ENCODE measurements around the gene ADAMTS17. TPM values are rescaled to one million over a fixed set of nuclear protein-coding genes. Genes with fewer than 3 reads are reported as not detected.

ADAMTS17 gene
- total and polyA plus RNA-seq, 4 experiments from 2014 or later: 2.1 to 6.2 (median 4.8) TPM

DNA sequence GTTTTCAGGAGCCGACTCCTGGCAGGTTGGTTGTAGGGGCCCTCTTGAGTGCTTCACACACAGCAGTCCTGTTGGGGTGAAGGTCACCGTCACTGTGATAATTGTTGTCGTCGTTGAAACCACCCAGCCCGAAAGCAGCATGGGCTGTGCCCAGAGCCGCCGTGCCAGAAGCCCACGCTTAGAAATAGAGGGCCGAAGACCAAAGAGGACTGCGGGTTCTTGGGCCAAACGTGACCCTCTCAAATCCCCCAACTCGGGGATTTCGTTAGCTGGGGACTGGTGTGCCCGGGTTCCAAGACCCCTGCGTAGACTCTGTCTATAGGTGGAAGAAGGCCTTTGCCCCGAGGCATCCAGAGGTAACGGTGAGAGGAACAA lies 7.5 kb upstream of the ADAMTS17 start:
- ChIA-PET CTCF (ENCODE audit: partially characterized antibody) (interaction anchor here (1.0 to 7.7 kb wide), 43 partner anchors 10 to 1077 kb away, joined by 3 to 214 read pairs (median 5); partner anchors contain the start of genes ADAMTS17, ASB7 and LINS1), POLR2A (ENCODE audit: partially characterized antibody) (interaction anchor here (0.9 to 3.1 kb wide), 11 partner anchors 9 to 1098 kb away, joined by 3 to 29 read pairs (median 4); partner anchors contain the start of genes ADAMTS17, ASB7, LINS1 and LRRC28)
- Mint-ChIP-seq H3K36me3 (peaks cover 0 to 4% of the 10 kb centered on the region in 2 donors), H3K27me3 (peaks cover 10 to 19% of the 10 kb centered on the region in 2 donors), H3K27ac (peak overlapping the region in 3 of 7 donors; percentile 81 to 96 (median 86)), H3K4me1 (peaks cover 6 to 18% (median 10%) of the 10 kb centered on the region in 4 donors), H3K9me3 (no peaks in the 10 kb centered on the region), H3K4me3 (peak overlapping the region; percentile 24 to 97 (median 96))
- no peak overlapping the region for H3K27ac ChIP-seq (ENCODE audit: low read depth, low read length)
- H3K9me3 ChIP-seq (ENCODE audit: control insufficient read depth in 1 of 2, low read length in 2 of 2): no peaks in the 10 kb centered on the region
- H3K27me3 ChIP-seq (ENCODE audit: insufficient read depth, low read length): peaks cover 7% of the 10 kb centered on the region
- intact Hi-C loops (cut with micrococcal nuclease): no loop called here
- peaks cover 5% of the 10 kb centered on the region for H3K4me1 ChIP-seq (ENCODE audit: insufficient read depth, low read length)
- H3K36me3 ChIP-seq (ENCODE audit: insufficient read depth, low read length): no peaks in the 10 kb centered on the region
- DNase-seq: no peak
- H3K4me3 ChIP-seq (ENCODE audit: low read length in 2 of 2): peak overlapping the region in 1 of 2 donors; percentile 98

DNA sequence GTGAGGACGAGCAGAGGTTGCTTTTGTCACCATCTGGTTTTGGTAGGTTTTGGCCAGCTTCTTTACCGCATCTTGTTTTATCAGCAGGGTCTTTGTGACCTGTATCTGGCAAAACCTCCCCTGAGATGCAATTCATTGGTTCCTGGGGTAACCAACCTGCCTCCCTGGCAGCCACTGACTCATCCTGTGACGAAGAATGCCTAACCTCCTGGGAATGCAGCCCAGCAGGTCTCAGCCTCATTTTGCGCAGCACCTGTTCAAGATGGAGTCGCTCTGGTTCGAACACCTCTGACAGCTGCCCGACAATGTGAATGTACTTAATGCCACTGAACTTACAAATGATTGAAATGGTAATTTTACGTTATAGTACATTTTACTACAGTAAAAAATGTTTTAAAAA lies 6.8 kb upstream of the ADAMTS17 start:
- intact Hi-C loops (cut with micrococcal nuclease): no loop called here
- H3K36me3 Mint-ChIP-seq: peaks cover 0 to 4% of the 10 kb centered on the region in 2 donors

GRCh38 chr15:100346866-100347512 lies 5.2 kb upstream of the ADAMTS17 start:
- no peak for DNase-seq
- Histone ChIP-seq H3K9me3 (ENCODE audit: control insufficient read depth in 1 of 2, low read length in 2 of 2) (no peaks in the 10 kb centered on the region), H3K27ac (ENCODE audit: low read depth, low read length) (no peak overlapping the region), H3K4me3 (ENCODE audit: low read length in 2 of 2) (no peak overlapping the region), H3K4me1 (ENCODE audit: insufficient read depth, low read length) (peaks cover 11% of the 10 kb centered on the region), H3K36me3 (ENCODE audit: insufficient read depth, low read length) (no peaks in the 10 kb centered on the region), H3K27me3 (ENCODE audit: insufficient read depth, low read length) (no peaks in the 10 kb centered on the region)
- Mint-ChIP-seq H3K4me1 (peaks cover 8 to 18% (median 13%) of the 10 kb centered on the region in 4 donors), H3K27me3 (peaks cover 4 to 6% of the 10 kb centered on the region in 2 donors), H3K36me3 (peaks cover 0 to 4% of the 10 kb centered on the region in 2 donors), H3K4me3 (no peak overlapping the region), H3K27ac (no peak overlapping the region), H3K9me3 (no peaks in the 10 kb centered on the region)
- POLR2A ChIA-PET (ENCODE audit: partially characterized antibody): no interaction called here
- intact Hi-C loops (cut with micrococcal nuclease): no loop called here
- CTCF ChIA-PET (ENCODE audit: partially characterized antibody): interaction anchor here (1.5 to 7.7 kb wide), 5 partner anchors 9 to 421 kb away, joined by 5 to 214 read pairs (median 8); partner anchors contain the start of gene ADAMTS17

More for the DNA sequence above, 6.8 kb upstream of the ADAMTS17 start:
- peaks cover 4% of the 10 kb centered on the region for H3K27me3 ChIP-seq (ENCODE audit: insufficient read depth, low read length)
- Mint-ChIP-seq H3K9me3 (no peaks in the 10 kb centered on the region), H3K4me3 (peak overlapping the region in 4 of 8 donors; percentile 34 to 56 (median 41)), H3K27ac (peak overlapping the region in 1 of 7 donors; percentile 17), H3K27me3 (peaks cover 6 to 12% of the 10 kb centered on the region in 2 donors), H3K4me1 (peaks cover 6 to 18% (median 10%) of the 10 kb centered on the region in 4 donors)
- H3K4me1 ChIP-seq (ENCODE audit: insufficient read depth, low read length): peaks cover 5% of the 10 kb centered on the region
- ChIA-PET CTCF (ENCODE audit: partially characterized antibody) (interaction anchor here (1.1 to 7.7 kb wide), 12 partner anchors 11 to 522 kb away, joined by 3 to 214 read pairs (median 27); partner anchors contain the start of genes ADAMTS17, ASB7 and LINS1), POLR2A (ENCODE audit: partially characterized antibody) (interaction anchor here (1.4 to 3.1 kb wide), 2 partner anchors 254 to 423 kb away, joined by 3 to 18 read pairs; partner anchors contain the start of genes ASB7 and LINS1)
- no peak overlapping the region for H3K4me3 ChIP-seq (ENCODE audit: low read length in 2 of 2)
- no peaks in the 10 kb centered on the region for H3K9me3 ChIP-seq (ENCODE audit: control insufficient read depth in 1 of 2, low read length in 2 of 2)
- no peaks in the 10 kb centered on the region for H3K36me3 ChIP-seq (ENCODE audit: insufficient read depth, low read length)
- no peak for DNase-seq
- H3K27ac ChIP-seq (ENCODE audit: low read depth, low read length): no peak overlapping the region

- Mint-ChIP-seq H3K4me1 (peaks cover 6 to 17% (median 12%) of the 10 kb centered on the region in 4 donors), H3K36me3 (peaks cover 0 to 4% of the 10 kb centered on the region in 2 donors), H3K9me3 (no peaks in the 10 kb centered on the region), H3K27ac (peak overlapping the region in 1 of 7 donors; percentile 25), H3K27me3 (peaks cover 0 to 3% of the 10 kb centered on the region in 2 donors), H3K4me3 (no peak overlapping the region)
- intact Hi-C loops (cut with micrococcal nuclease): no loop called here
- POLR2A ChIA-PET (ENCODE audit: partially characterized antibody): no interaction called here
- Histone ChIP-seq H3K27ac (ENCODE audit: low read depth, low read length) (no peak overlapping the region), H3K9me3 (ENCODE audit: control insufficient read depth in 1 of 2, low read length in 2 of 2) (no peaks in the 10 kb centered on the region), H3K4me3 (ENCODE audit: low read length in 2 of 2) (no peak overlapping the region), H3K4me1 (ENCODE audit: insufficient read depth, low read length) (peaks cover 14% of the 10 kb centered on the region), H3K36me3 (ENCODE audit: insufficient read depth, low read length) (no peaks in the 10 kb centered on the region), H3K27me3 (ENCODE audit: insufficient read depth, low read length) (no peaks in the 10 kb centered on the region)
- CTCF ChIA-PET (ENCODE audit: partially characterized antibody): interaction anchor here (1.0 to 7.7 kb wide), 4 partner anchors 8 to 227 kb away, joined by 3 to 214 read pairs (median 5); no protein-coding TSS in a partner anchor
- no peak for DNase-seq
Observed at GRCh38 chr15:100345438-100345837, 3.7 kb upstream of the ADAMTS17 start.

DNA sequence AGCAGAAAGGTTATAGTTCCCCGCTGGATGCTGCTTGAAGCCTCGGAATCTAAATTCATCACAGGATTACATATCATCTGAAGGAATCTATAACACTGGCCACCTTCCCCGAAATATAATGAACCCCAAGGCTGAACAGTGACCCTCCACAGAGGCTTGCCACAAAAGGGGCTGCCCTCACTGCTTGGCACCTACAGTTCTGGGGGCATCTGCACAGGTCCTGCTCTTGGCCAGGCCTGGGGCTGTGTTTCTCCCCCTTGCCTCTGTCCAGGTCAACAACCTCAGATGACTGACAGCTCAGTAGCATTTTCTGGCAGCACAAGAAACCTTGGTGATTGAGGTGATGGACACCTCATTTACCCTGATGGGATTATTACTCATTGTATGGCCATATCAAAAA lies 1.5 kb upstream of the ADAMTS17 start:
- no peak for DNase-seq
- Mint-ChIP-seq H3K36me3 (peaks cover 0 to 5% of the 10 kb centered on the region in 2 donors), H3K9me3 (no peaks in the 10 kb centered on the region), H3K27ac (peak overlapping the region in 1 of 7 donors; percentile 46), H3K4me1 (peaks cover 13 to 29% (median 15%) of the 10 kb centered on the region in 4 donors), H3K27me3 (no peaks in the 10 kb centered on the region), H3K4me3 (peak overlapping the region in 1 of 8 donors; percentile 26)
- POLR2A ChIA-PET (ENCODE audit: partially characterized antibody): no interaction called here
- no peaks in the 10 kb centered on the region for H3K27me3 ChIP-seq (ENCODE audit: insufficient read depth, low read length)
- H3K9me3 ChIP-seq (ENCODE audit: control insufficient read depth in 1 of 2, low read length in 2 of 2): no peaks in the 10 kb centered on the region
- no peaks in the 10 kb centered on the region for H3K36me3 ChIP-seq (ENCODE audit: insufficient read depth, low read length)
- peaks cover 22% of the 10 kb centered on the region for H3K4me1 ChIP-seq (ENCODE audit: insufficient read depth, low read length)
- intact Hi-C loops (cut with micrococcal nuclease): loop anchor here (2.0 to 5.0 kb wide), 2 partner anchors 230 to 776 kb away; partner anchors contain the start of gene MEF2A
- CTCF ChIA-PET (ENCODE audit: partially characterized antibody): interaction anchor here (1.6 to 10.3 kb wide), 2 partner anchors 6 to 418 kb away, joined by 11 to 151 read pairs; no protein-coding TSS in a partner anchor
- H3K27ac ChIP-seq (ENCODE audit: low read depth, low read length): no peak overlapping the region
- H3K4me3 ChIP-seq (ENCODE audit: low read length in 2 of 2): no peak overlapping the region

- no peaks in the 10 kb centered on the region for H3K9me3 Mint-ChIP-seq
- peak overlapping the region in 1 of 7 donors; percentile 70 for H3K27ac Mint-ChIP-seq
- DNase-seq: peak in 4 of 5 donors; percentile 42 to 54 (median 52)
- intact Hi-C loops (cut with micrococcal nuclease): loop anchor here (5.0 kb wide), 1 partner anchor 774 kb away; the partner anchor contains the start of gene MEF2A
- no peaks in the 10 kb centered on the region for H3K27me3 Mint-ChIP-seq
- H3K4me3 ChIP-seq (ENCODE audit: low read length in 2 of 2): peak overlapping the region in 1 of 2 donors; percentile 79
- H3K4me1 ChIP-seq (ENCODE audit: insufficient read depth, low read length): peaks cover 22% of the 10 kb centered on the region
- H3K27me3 ChIP-seq (ENCODE audit: insufficient read depth, low read length): no peaks in the 10 kb centered on the region
- H3K4me3 Mint-ChIP-seq: peak overlapping the region in 5 of 8 donors; percentile 59 to 86 (median 76)
- peaks cover 0 to 5% of the 10 kb centered on the region in 2 donors for H3K36me3 Mint-ChIP-seq
- peaks cover 13 to 34% (median 15%) of the 10 kb centered on the region in 4 donors for H3K4me1 Mint-ChIP-seq
- no peaks in the 10 kb centered on the region for H3K9me3 ChIP-seq (ENCODE audit: control insufficient read depth in 1 of 2, low read length in 2 of 2)
- H3K36me3 ChIP-seq (ENCODE audit: insufficient read depth, low read length): no peaks in the 10 kb centered on the region
- peak overlapping the region; percentile 43 for H3K27ac ChIP-seq (ENCODE audit: low read depth, low read length)
- ChIA-PET POLR2A (ENCODE audit: partially characterized antibody) (interaction anchor here (0.8 to 4.6 kb wide), 5 partner anchors 9 to 608 kb away, joined by 3 to 32 read pairs (median 10); partner anchors contain the start of genes ASB7, LINS1 and LYSMD4), CTCF (ENCODE audit: partially characterized antibody) (interaction anchor here (1.7 to 10.3 kb wide), 5 partner anchors 8 to 411 kb away, joined by 10 to 151 read pairs (median 53); no protein-coding TSS in a partner anchor)
Observed at GRCh38 chr15:100341239-100341749, 481 bp downstream of the ADAMTS17 start.

All from CD4-positive, alpha-beta memory T cell (primary cell).